ENCODE data around the gene FCER1G.

DNA sequence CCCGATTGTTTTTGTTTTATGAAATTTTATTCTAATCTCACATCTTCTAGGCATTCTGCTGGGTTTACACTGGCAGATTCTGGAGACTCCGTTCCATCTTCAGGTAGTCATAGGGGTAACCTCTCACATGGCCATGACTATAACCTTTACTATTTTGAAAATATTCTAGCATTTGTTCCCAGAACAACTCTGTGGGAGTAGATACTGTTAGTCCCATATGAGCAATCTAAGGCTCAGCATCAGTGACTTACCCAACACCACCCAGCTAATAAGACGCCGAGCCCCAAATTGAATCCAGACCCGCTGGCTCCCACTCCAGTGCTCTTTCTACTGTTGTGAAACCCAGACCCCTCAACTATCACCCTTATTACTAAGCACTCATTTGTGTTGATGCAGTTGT, 26.1 kb upstream of the FCER1G start:
- TF ChIP-seq CTCF (IDR thresholded peaks at IDR 0.05; ENCODE audit: poor library complexity) = no peak
- TF ChIP-seq EZH2phosphoT487 (IDR thresholded peaks at IDR 0.05; ENCODE audit: low read depth, severe bottlenecking, unreplicated experiment) = no peak

Measured in hepatocyte (in vitro differentiated cells).